Measurements from ENCODE around the gene GDPD4.
A peak's percentile ranks its signal among the peaks of the same experiment; 100 is the strongest.

Gene GDPD4

DNA sequence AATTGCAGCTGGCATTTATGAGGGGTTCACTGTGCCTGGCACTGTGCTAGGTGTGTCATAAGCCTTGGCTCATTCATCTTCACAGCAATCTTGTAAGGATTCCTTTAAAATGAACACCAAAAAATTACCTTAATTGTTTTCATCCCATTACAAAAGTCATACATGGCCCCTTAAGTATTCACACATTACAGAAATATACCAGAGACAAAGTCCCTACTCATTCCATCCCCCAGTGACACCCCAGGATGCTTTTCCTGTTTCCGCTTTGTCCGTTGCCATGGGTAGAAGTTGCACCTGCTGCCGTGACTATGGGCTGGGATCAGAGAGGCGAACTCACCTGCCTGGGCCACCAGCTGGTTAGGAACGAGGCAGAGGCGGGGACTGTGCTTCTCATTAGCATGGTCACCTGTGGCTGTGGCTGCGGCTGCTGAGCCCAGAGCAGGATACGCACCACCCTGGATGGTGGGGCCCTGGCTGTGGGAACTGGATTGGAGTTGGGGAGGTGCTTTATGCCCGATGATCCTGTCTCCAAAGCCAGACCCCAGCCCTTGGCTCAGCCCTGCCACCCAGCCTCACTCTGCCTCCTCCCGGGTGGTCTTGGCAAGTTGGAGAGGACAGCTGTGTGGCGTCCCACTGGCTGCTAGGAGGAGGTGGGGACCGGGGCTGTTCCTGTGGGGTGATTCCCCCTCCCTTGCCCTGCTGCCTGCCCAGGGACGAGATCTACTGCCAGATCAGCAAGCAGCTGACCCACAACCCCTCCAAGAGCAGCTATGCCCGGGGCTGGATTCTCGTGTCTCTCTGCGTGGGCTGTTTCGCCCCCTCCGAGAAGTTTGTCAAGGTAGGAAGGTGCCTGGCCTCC lies 112.6 kb downstream of the GDPD4 start:
- DNase-seq = no peak

DNA sequence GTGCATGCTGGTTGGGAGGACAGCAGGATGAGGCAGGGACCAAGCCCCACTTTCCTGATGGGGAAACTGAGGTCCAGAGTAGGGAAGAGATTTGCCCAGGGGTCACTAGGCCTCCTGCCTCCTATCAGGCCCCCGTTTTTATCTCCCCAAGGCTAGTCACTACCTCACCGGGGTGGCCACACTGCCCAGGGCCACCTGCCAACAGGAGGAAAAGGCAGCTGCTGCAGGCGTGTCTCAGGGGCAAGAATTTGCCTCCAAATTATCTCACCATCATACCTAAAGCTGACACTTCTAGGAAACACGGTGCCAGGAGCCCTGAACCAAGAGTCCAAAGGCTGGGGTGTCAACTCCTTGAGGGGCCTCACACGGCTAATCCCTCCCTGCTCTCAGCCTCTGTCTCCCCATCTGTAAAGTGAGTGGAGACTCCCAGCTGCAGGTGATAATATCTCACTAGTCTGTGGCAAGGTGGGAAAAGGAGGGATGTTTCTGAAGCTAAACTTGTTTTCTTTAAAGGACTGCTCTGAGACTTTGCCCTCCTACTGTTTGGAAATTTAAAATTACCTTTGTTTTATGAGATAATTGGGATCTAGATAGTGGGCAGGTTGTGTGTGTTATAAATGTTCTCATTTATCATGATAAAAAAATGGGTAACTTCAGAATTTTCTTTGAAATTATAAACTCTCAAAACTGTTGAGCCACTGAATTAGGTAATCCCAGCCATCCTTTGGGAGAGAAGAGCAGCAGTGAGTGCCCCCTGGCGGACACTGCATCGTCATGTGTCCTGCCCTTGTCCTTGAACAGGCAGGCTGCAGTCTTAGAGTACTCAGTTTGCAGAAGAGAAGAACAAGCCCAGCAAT lies 113.5 kb downstream of the GDPD4 start:
- peak; percentile 49 for DNase-seq

DNA sequence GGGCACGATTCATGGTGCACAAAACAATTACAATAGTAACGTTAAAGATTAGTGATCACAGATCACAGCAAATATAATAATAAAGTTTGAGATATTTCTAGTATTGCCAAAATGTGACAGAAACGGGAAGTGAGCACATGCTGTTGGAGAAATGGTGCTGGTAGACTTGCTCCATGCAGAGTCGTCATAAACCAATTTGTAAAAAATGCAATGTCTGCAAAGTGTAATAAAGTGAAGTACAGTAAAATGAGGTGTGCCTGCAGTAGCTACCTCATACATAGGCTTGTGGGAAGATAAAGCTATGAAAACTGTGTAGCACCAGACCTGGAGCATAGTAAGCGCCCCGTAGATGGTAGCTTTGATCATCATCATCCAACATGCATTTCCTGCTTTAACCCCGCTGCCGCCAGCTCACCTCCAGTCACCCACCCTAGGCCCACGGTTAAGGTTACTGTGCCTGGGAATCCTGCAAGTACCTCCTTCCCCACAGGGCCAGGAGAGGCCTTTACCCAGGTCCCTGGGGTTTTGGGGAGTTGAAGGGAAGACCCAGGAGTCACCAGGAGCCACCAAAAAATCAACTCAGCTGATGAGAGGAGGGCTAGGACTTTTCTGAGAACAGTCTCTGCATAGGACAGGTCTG lies 114.3 kb downstream of the GDPD4 start:
- no peak for DNase-seq

DNA sequence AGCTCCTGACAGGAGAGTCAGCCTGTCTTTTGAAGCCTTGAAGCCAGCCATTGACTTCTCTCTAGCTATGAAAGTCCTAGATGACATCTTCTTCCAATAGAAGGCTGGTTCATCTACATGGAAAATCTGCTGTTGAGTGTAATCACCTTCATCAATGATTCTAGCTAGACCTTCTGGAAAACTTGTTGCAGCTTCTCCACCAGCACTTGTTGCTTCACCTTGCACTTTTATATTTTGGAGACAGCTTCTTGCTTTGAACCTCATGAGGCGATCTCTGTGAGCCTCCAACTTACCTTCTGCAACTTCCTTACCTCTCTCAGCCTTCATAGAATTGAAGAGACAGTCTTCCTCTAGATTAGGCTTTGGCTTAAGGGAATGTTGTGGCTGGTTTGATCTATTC lies 115.2 kb downstream of the GDPD4 start:
- no peak for DNase-seq

DNA sequence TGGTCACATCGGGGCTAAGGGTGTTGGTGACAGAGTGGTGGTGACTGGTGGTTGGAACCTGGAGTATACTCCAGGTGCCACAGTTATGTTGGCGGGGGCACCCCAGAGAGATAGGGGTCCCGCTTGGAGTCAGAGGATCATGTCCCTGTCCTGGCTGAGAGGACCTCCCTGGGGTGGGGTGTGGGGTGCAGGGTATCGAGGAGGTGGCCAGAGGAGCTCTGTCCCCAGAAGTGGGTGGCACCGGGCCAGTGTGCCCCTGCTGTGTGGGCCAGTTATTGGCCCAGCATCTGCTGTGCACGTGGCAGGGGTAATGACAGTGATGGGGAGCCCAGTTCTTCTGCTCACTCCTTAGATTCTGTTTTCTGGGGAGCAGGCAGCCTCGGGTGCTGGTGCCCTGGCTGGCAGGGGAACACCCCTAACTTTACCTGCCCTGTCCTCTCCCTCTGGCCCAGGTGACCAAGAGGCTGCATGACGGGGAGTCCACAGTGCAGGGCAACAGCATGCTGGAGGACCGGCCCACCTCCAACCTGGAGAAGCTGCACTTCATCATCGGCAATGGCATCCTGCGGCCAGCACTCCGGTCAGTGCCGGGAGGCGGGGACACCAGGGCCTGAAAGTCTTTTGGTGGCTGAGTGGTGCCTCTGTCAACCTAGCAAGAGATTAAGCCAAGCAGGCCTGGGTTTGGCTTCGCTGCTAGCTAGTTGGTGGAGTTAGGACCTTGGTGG lies 117.2 kb downstream of the GDPD4 start:
- DNase-seq = no peak

DNA sequence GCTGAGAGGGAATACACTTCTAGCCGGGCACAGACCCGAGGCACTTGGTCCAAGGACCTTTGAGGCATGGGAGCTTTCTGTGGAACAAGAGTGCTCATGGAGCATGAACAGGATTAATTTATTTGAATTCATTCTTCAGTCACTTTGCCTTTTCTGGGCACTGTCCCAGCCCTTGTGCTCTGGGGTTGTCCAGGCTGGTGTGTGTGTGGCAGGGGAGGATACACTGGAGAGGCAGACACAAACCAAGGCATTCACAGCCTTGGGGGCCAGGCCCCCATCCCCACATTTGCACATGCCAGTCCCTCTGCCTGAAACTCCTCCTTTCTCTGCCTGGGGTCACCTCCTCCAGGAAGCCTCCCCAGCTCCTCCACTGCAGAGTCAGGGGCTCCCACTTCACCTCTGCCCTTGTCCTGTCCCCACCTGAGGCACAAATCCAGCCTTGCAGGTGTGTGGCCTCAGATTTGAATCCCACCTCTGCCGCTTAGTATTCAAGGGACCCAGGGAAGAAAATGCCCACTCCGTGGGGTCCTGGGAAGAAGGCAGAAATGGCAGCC lies 118.0 kb downstream of the GDPD4 start:
- DNase-seq = no peak

DNA sequence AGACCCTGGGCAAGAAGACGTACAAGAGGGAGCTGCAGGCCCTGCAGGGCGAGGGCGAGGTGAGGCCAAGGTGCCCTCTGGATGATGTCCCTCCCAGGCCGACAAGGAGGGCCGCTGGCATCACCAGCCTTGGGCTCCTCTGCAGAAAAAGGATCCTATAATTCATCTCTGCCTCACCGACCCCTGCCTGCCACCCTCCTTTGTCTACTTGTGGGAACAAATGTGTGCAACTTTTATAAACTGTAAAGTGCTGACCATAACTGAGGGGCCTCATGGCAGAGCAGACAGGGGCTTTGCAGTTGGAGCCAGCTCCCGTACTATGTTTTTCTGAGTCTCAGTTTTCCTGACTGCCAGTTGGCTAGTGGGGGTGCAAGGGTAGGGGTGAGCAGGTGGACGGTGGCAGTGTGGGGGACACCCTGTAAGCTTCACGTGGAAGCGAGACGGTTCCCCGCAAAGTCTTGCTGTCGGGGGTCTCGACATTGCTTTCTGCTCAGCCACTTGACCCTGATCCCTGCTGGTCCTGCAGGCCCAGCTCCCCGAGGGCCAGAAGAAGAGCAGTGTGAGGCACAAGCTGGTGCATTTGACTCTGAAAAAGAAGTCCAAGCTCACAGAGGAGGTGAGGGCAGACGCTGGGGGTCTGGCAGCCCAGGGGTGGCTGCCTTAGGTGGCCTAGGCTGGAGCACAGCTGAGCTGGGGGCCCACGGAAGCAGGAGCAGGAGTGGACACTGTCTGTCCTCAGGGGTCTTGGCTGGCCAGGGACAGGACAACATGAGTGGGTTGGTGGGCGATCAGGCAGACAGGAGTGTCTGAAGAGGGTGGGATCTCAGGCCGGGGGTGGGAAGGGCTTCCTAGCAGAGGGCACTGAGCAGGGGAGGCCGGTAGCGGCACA lies 118.7 kb downstream of the GDPD4 start:
- DNase-seq = no peak

DNA sequence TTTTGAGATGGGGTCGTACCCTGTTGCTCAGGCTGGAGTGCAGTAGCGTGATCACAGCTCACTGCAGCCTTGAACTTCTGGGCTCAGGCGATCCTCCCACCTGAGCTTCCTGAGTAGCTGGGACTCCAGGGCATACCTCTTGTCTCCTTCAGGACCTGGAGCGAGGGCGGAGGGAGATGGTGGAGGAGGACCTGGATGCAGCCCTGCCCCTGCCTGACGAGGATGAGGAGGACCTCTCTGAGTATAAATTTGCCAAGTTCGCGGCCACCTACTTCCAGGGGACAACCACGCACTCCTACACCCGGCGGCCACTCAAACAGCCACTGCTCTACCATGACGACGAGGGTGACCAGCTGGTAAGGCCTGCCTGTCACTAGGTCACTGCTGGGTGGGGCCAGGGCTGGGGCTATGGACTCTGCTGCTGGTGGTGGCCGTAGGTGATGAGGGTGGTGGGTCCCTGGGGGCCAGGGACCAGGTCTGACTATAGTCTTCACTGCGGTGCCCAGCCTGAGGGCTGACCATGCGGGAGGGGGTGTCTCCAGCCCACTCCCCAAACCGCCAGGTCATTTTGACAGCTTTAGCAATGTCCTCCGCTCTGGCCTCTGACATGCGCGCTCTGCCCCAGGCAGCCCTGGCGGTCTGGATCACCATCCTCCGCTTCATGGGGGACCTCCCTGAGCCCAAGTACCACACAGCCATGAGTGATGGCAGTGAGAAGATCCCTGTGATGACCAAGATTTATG lies 119.5 kb downstream of the GDPD4 start:
- no peak for DNase-seq

DNA sequence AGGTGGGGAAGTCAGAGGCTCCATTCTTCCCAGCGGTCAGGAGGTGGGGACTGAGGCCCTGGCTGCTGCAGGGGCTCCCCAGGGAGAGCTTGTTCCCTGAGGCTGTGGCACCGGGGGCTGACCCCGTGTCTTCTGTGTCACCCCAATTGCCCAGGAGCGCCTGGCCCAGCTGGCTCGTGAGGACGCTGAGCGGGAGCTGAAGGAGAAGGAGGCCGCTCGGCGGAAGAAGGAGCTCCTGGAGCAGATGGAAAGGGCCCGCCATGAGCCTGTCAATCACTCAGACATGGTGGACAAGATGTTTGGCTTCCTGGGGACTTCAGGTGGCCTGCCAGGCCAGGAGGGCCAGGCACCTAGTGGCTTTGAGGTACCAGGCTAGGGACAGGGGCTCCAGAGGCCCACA lies 120.3 kb downstream of the GDPD4 start:
- DNase-seq = no peak

DNA sequence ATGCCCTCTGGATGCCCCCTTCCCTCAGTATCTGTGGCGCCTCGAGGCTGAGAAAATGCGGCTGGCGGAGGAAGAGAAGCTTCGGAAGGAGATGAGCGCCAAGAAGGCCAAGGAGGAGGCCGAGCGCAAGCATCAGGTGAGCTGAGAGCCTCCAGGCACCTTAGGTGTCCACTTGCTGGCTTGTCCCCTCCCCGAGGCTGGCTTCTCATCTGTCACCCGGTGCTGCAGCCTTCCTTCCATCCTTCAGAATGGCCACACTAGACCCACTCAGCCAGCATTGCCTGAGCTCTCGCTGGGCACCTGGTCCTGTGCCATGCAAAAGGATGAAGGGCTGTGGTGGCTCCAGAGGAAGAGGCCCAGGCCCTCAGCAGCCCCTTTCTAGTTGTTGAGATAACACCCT lies 121.1 kb downstream of the GDPD4 start:
- no peak for DNase-seq

DNA sequence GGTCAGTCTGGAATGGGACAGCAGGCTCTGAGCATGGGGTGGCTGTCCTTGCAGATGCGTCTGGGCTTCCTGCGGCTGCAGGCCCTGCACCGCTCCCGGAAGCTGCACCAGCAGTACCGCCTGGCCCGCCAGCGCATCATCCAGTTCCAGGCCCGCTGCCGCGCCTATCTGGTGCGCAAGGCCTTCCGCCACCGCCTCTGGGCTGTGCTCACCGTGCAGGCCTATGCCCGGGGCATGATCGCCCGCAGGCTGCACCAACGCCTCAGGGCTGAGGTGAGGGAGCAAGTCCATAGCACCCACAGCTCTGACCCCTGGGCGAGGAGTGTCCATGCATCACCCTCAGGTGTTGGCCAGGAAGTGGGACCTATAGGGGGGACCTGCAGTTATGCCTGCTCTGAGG lies 121.8 kb downstream of the GDPD4 start:
- DNase-seq = no peak

DNA sequence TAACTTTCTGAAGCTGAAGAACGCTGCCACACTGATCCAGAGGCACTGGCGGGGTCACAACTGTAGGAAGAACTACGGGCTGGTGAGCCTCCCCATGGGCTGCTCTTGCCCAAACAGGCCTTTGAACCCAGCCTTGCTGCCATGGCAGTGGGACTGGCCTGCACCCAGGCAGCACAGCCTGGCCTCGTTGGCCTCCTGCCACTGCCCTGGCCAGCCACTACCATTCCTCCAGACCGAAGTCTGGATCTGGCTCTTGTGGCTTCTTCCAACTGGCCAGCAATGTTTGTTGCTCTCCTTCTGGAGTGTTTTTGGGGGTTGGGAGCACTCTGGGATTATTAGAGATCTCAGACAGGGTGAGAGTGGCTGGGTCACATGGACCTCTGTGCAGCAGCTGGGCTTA lies 122.4 kb downstream of the GDPD4 start:
- no peak for DNase-seq

DNA sequence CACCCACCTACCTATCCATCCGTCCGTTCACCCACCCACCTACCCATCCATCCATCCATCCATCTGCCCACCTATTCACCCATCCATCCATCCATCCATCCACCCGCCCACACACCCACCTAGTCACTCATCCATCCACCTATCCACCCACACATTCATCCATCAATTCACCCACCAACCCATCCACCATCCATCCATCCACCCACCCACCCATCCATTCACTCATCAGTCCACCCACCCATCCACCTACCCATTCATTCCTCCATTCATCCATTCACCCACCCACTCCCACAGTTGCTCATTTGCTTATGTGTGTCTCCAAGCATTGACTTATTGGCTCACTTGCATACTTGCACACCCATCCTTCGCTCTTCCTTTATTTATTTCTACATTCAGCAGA lies 123.3 kb downstream of the GDPD4 start:
- DNase-seq = no peak

DNA sequence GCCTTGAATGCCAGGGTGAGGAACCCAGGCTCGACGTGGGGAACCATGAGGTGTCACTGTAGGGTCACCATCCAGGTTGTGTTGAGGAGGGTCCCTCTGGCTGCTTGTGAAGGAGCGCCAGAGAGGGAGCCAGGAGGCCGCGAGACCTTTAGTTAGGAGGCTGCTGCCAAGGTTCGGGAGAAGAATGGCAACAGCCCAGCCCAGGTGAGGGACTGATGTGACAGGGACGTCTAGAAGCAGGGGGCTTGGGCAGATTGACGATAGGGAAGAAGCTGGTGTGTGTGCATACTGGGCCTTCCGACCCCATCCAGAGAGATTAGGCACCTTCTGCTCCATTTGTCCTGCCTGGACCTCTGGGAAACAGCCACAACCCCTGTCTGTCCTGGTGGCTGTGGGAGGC lies 124.5 kb downstream of the GDPD4 start:
- DNase-seq = no peak

DNA sequence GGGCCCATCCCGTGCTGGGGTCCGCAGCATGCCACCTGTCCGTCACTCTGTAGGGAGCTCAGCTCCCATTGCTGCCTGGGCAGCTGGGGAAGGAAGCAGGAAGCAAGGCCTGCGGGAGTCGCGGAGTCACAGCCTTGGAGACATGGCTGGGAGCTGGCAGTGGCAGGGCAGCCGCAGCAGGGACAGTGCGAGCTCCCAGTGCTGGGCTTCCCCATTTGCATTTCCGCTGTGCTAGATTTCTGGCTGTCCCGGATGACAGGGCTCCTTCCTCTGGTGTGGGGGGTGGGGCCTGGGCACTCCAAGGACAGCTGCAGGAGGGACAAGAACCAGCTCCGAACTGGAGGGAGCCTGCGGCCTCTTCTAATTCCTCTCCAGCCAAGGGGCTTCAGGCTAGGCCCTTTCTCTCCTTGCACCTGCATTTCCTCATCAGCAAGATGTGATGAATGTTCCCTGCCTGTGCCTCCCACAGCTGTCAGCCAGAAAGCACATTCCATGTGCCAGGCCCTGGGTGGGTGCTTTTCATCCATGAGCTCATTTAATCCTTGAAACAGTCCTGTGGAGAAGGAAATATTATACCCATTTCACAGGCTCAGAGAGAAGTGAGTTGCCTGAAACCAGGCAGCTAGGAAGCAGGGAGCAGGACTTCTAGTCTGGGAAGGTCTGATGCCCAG lies 125.5 kb downstream of the GDPD4 start:
- no peak for DNase-seq

DNA sequence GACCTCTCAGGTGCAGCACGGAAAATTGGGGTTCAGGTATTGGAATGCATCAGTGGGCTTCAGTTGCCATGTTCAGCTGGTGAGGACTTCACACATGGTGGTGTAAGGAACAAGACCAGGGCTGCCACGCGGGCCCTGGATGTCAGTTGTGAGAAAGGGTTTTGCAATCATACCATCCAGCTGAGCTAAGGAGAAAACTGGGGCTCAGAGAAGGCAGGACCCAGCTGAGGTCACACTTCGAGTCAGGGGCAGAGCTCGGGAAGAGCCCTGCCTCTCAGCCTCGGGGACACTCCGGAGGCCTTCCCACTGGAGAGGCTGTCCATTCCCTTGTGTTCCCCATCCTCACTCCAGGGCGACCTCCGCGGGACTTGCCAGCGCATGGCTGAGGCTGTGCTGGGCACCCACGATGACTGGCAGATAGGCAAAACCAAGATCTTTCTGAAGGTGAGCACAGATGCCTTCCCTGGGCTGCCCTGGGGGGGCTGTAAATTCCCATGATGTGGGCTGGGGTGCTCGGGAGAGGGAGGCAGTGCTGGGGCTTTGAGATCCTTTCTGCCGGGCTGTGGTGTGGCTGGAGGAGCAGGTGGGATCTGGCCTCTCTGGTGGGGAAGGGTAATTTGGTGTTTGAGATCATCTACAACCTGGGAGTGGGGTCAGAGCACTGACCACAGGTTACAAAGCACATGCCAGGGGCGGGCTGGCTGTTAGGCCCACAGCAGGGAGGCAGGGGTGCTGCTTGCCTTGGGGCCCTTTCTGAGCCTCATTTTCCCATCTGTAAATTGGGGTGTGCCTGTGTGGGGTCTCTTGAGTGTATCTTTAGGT lies 126.3 kb downstream of the GDPD4 start:
- no peak for DNase-seq

DNA sequence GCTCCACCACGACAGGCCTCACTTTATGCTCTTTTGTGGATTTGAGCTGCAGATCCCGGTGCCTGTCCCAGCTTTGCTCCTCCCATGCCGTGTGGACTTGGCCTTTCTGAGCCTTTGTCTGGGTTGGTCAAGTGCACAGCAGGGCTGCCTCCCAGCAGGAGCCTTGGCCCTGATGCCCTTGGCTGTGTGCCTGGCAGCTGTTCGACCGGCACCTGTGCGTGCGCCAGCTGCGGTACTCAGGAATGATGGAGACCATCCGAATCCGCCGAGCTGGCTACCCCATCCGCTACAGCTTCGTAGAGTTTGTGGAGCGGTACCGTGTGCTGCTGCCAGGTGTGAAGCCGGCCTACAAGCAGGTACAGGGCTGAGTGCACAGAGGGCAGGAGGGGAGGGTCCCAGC lies 126.9 kb downstream of the GDPD4 start:
- DNase-seq = no peak

DNA sequence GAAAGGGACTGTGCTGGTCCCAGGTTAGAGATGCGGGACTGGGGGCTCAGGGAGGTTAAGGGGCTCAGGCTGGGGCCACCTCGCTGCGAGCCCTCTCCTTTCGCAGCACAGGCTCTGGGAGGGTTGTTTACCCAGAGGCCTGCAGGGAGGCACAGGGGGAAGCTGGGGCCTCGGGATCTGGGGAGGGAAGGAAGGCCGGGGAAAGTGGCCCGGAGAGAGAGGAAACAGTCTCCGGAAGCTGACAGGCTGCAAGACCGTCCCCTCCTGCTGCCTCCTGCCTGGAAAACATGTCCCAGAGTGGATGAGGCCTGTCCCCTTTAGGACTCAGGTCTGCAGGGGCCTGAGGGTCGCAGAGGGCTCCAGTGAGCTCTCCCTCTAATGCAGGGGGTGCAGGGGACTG lies 128.0 kb downstream of the GDPD4 start:
- DNase-seq = no peak

DNA sequence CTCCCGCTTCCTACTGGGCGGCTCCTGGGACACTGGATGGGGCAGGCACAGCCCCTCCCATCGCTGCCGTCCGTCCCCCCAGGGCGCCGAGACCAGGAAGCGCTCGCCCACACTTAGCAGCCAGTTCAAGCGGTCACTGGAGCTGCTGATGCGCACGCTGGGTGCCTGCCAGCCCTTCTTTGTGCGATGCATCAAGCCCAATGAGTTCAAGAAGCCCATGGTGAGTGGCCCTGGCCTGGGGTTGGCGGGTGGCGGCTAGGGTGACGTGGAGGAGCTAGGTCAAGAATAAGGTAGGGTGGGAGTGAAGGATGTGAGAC lies 128.9 kb downstream of the GDPD4 start:
- no peak for DNase-seq

All from activated effector memory CD4-positive, alpha-beta T cell treated with Interleukin-2 at 50 U/mL for 16 hours (primary cell).